ENCODE data around the gene RPS15A.

RPS15A gene

GRCh38 chr16:18759598-18760520, 30.3 kb downstream of the RPS15A start:
- TF ChIP-seq, protein P1, sequence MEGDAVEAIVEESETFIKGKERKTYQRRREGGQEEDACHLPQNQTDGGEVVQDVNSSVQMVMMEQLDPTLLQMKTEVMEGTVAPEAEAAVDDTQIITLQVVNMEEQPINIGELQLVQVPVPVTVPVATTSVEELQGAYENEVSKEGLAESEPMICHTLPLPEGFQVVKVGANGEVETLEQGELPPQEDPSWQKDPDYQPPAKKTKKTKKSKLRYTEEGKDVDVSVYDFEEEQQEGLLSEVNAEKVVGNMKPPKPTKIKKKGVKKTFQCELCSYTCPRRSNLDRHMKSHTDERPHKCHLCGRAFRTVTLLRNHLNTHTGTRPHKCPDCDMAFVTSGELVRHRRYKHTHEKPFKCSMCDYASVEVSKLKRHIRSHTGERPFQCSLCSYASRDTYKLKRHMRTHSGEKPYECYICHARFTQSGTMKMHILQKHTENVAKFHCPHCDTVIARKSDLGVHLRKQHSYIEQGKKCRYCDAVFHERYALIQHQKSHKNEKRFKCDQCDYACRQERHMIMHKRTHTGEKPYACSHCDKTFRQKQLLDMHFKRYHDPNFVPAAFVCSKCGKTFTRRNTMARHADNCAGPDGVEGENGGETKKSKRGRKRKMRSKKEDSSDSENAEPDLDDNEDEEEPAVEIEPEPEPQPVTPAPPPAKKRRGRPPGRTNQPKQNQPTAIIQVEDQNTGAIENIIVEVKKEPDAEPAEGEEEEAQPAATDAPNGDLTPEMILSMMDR (IDR thresholded peaks at IDR 0.05) = peak; percentile 54
